Panc1 (cell line): ENCODE data around the gene TMEM87B. TPM values are rescaled to one million over a fixed set of nuclear protein-coding genes. Genes with fewer than 3 reads are reported as not detected.

Experiments
- ATAC-seq: fragments of 200-7000 bp; cut with Tn5 transposase; 2 replicates; pipeline ENCODE4 v1.9.1; 2020; ENCODE audit warnings: mild to moderate bottlenecking, moderate library complexity
- BruUV-seq: library from RNA; stranded (reverse); fragments of 400-500 nt; replicated peaks from 2 replicates; lab custom pipeline; 2021; lab: Mats Ljungman, UMichigan
- CTCF ChIA-PET: fragments of 300-600 bp; sonication (Branson Sonifier 250); formaldehyde crosslinking; loops from one replicate; lab custom pipeline; 2022; ENCODE audit warnings: antibody characterized with exemption; lab: Charles Lee
- POLR2A ChIA-PET: fragments of 300-600 bp; sonication (Branson Sonifier 250); formaldehyde crosslinking; loops from one replicate; lab custom pipeline; 2022; ENCODE audit warnings: antibody characterized with exemption; lab: Charles Lee
- DNase-seq: peaks from one replicate; pipeline ENCODE4 v3.0.0-alpha.2; 2010; ENCODE audit warnings: low read depth, low spot score
- H3K27ac ChIP-seq: 2 replicates; pipeline ENCODE4 v1.5.1; 2011; ENCODE audit warnings: mild to moderate bottlenecking, low read length, inconsistent platforms
- H3K27me3 ChIP-seq: fragments of 200-500 bp; sonication (Bioruptor generic); 2 replicates; pipeline ENCODE4 v1.6.0; 2014; ENCODE audit warnings: low read length, inconsistent platforms; ENCODE audit not compliant: control insufficient read depth, insufficient read depth
- H3K36me3 ChIP-seq: fragments of 200-500 bp; sonication (Bioruptor generic); 2 replicates; pipeline ENCODE4 v1.5.1; 2014; ENCODE audit warnings: inconsistent platforms, mild to moderate bottlenecking, low read length, moderate library complexity; ENCODE audit not compliant: control insufficient read depth, insufficient read depth
- H3K4me1 ChIP-seq: 2 replicates; pipeline ENCODE4 v1.5.1; 2011; ENCODE audit warnings: inconsistent platforms, mild to moderate bottlenecking, low read length, moderate library complexity; ENCODE audit not compliant: control insufficient read depth, insufficient read depth
- H3K4me3 ChIP-seq, 2 experiments: 2 replicates each; pipeline ENCODE4 v1.5.1; 2011 to 2012; ENCODE audit warnings: low read depth in 2 of 2, low read length in 2 of 2, mild to moderate bottlenecking in 2 of 2, inconsistent platforms in 1 of 2, moderate library complexity in 1 of 2
- H3K9me3 ChIP-seq: fragments of 200-500 bp; sonication (Bioruptor generic); 2 replicates; pipeline ENCODE4 v1.5.1; 2014; ENCODE audit warnings: low read depth, mild to moderate bottlenecking, inconsistent platforms, low read length, moderate library complexity; ENCODE audit not compliant: control insufficient read depth, insufficient read depth
- CTCF ChIP-seq: fragments of 450-650 bp; IDR thresholded peaks from 2 replicates; pipeline ENCODE4 v1.5.1; 2017; ENCODE audit warnings: mild to moderate bottlenecking
- POLR2AphosphoS5 ChIP-seq: IDR thresholded peaks from 2 replicates; pipeline ENCODE4 v1.6.1; 2012; ENCODE audit warnings: mild to moderate bottlenecking, low read depth, low read length, moderate library complexity
- REST ChIP-seq, 2 experiments: IDR thresholded peaks; 2 replicates each; pipeline ENCODE4 v1.6.1; 2011 to 2012; ENCODE audit warnings: low read depth in 2 of 2, control low read depth in 1 of 2, low read length in 1 of 2, mild to moderate bottlenecking in 1 of 2, moderate library complexity in 1 of 2; ENCODE audit not compliant: insufficient read depth in 1 of 2
- SIN3A ChIP-seq: IDR thresholded peaks from 2 replicates; pipeline ENCODE4 v1.6.1; 2012; ENCODE audit warnings: low read depth, mild to moderate bottlenecking, low read length, moderate library complexity, borderline replicate concordance; ENCODE audit not compliant: insufficient read depth
- TCF7L2 ChIP-seq: IDR thresholded peaks from 2 replicates; pipeline ENCODE4 v1.6.1; 2011; ENCODE audit warnings: mild to moderate bottlenecking, low read depth, low read length, inconsistent platforms
- in situ Hi-C: cut with HindIII; loops from 2 replicates; pipeline ENCODE4 v1.10.0; 2016; ENCODE audit warnings: low sequenced_read_pairs, low pct_unique_long_range_greater_than_20kb
- intact Hi-C: fragments of 100-400 bp; cut with micrococcal nuclease; formaldehyde crosslinking; loops from one replicate; pipeline ENCODE4 v1.10.0; 2022; ENCODE audit not compliant: unreplicated experiment
- total RNA-seq: library from RNA; stranded (reverse); gene quantifications from one replicate; pipeline ENCODE4 v1.2.1, GENCODE V29; 2021; ENCODE audit not compliant: unreplicated experiment

TMEM87B gene
- total RNA-seq, 1 experiment from 2014 or later, result 22.8 TPM

- TF ChIP-seq CTCF (no peak), SIN3A (no peak), POLR2AphosphoS5 (no peak), TCF7L2 (no peak), REST (IDR thresholded peaks at IDR 0.05; ENCODE audit: insufficient read depth in 1 of 2, low read depth in 2 of 2, low read length in 1 of 2) (no peak)
- no peaks in the 10 kb centered on the region for H3K9me3 ChIP-seq
- DNase-seq, result no peak
- H3K36me3 ChIP-seq, result no peaks in the 10 kb centered on the region
- no peak overlapping the region for H3K27ac ChIP-seq
- in situ Hi-C loops (no loop called here), intact Hi-C loops (no loop called here)
- CTCF ChIA-PET, result no interaction called here
- no peaks in the 10 kb centered on the region for H3K4me1 ChIP-seq
- no peaks in the 10 kb centered on the region for H3K27me3 ChIP-seq
- no peak overlapping the region for H3K4me3 ChIP-seq
- POLR2A ChIA-PET, result no interaction called here
- no peak for ATAC-seq
- no TSS peak for BruUV-seq
Measured at GRCh38 chr2:112159454-112159921, 104.4 kb downstream of the TMEM87B start.

- H3K4me3 ChIP-seq, result no peak overlapping the region
- no peaks in the 10 kb centered on the region for H3K27me3 ChIP-seq
- no peak overlapping the region for H3K27ac ChIP-seq
- no TSS peak for BruUV-seq
- no peaks in the 10 kb centered on the region for H3K9me3 ChIP-seq
- H3K36me3 ChIP-seq, result no peaks in the 10 kb centered on the region
- H3K4me1 ChIP-seq, result no peaks in the 10 kb centered on the region
- intact Hi-C loops, result no loop called here
- ChIA-PET POLR2A (no interaction called here), CTCF (no interaction called here)
- in situ Hi-C loops, result no loop called here
- TF ChIP-seq CTCF (no peak), REST (IDR thresholded peaks at IDR 0.05; ENCODE audit: insufficient read depth in 1 of 2, low read depth in 2 of 2, low read length in 1 of 2) (no peak), TCF7L2 (no peak), POLR2AphosphoS5 (no peak), SIN3A (no peak)
- ATAC-seq (no peak), DNase-seq (no peak)
Measured at GRCh38 chr2:112160283-112161250, 105.5 kb downstream of the TMEM87B start.
